A549 treated with Mapracorat at 1 μM for 4 hours (cell line): ENCODE data around the gene ATP1A3. TPM values are rescaled to one million over a fixed set of nuclear protein-coding genes. Genes with fewer than 3 reads are reported as not detected.

ENCODE experiments used
- total RNA-seq: library from RNA; stranded (reverse); fragments of 200-300 nt; extraction: Qiagen RNA extraction; gene quantifications from 5 replicates; pipeline ENCODE4 v1.2.3, GENCODE V29; 2022

Gene ATP1A3
- 3.4 to 4.8 TPM (median 4.1 TPM) in 5 replicates for total RNA-seq

DNA sequence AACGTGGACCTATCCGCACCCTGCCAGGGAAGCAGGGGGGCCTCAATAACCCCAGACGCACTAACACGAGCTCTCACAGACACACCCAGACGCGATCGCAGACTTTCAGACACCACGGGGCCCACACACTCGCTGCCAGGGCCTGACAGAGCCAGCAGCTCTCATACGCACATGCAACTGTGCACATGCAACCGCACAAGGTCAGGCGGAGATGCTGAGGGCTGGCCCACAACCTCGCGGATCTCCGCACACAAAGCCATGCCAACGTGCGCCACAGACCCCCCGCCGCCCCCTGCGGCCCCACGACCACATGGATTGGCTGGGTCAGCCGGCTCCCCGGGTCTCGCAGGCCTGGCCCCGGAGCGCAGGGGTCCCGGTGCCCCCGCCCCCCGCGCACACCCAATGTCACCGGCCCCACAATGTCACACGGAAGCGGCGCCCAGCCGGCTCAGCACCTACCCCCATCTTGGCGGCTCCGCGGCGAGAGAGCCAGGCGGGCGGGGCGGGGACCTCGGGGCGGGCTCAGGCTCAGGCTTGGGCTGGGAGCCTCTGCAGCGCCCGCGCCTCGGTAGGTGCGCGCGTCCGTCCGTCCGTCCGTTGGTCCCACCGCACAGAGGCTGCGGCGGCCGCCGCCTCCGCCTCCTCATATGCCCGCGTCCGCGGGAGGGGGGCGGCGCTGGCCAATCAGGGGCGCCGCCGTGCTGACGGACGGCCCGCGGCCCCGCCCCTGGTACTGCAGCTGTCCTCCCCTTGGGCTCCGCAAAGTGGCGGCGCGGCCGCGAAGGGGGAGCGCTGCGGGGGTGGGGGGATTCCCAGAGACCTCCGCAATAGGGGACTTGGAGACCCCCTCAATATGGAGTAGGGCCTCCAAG, at the start of gene ATP1A3:
ATP1A3 (minus strand) TSS at position 619 of the 872 bp plus-strand sequence; CDS start at position 465, 154 bp downstream.

DNA sequence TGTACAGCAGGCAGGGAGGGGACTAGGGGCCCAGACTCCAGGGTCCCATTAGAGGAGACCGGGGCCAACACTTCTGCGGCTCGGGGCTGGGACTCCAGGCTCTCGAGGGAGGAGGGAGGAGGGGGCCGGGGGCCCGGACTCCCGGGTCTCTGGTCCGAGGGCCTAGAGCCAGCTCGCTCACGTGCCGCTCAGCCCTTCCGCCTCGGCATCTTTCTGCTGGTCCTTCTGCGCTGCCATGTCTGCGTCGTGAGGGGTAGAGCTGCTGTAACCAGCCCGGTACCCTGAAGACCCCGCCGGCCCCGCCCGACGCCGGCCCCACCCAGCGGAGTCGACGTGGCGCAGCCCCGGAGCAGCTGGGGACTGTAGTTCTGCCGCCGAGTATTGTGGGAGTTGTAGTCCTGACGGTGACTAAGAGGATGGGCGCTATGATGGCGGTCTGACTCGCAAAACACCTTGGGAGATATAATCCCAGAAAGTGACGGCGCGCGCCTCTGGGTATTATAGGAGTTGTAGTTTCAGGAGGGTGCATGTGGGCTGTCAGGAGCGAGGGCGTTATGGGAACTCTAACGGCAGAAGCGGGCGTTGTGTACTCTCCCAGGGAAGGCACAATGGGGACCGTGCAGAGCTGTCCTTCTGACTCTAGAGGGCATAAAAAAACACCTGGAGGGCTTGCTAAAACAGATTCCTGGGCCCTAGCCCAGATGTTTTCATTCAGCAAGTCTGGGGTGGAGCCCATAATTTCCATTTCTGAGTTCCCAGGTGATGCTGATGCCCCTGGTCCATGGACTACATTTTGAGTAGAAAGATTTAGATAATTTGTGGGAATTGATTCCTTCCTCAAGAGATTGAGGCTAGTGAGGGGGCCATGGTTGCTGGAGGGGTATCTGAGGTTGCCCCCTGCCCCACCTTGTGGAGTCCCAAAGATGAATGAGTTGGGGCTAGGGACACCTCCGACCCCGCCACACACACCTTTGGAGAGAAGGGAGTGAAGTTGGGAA, 34.7 kb downstream of the ATP1A3 start, which contains the start of gene RABAC1:
RABAC1 (minus strand) TSS at position 266 of the 998 bp plus-strand sequence; CDS start at position 237, 29 bp downstream.

DNA sequence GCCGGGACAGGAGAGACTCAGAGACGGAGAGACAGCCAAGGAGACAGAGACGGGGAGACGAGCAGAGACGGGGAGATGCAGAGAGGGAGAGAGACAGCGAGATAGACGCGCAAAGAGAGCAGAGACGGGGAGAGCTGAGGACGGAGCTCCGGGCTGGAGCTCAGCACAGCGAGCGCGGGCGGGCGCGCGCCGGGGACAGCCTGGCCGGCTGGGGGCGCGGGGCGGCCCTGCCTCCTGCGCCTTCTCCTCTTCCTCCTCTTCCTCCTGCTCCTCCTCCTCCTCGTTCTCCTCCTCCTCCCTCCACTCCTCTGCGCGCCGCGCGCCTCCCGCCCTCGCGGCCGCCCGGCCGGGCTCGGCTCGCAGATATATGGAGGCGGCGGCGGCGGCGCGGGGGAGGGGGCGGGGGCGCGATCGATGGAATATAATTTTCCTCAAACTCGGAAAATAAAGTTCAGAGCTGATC, 65.8 kb downstream of the ATP1A3 start, which contains the start of gene ERFL:
ERFL (minus strand) TSS at position 229 of the 463 bp plus-strand sequence. CDS start 15,530 bp downstream, outside the sequence.

Other genes starting within 250 kb of the ATP1A3 start
- 15.4 to 23.8 TPM (median 19.9 TPM) in 5 replicates for gene CEACAM6, start 238.7 kb downstream of the ATP1A3 start, total RNA-seq
- gene CEACAM3, start 197.6 kb downstream of the ATP1A3 start, total RNA-seq, result not detected in 5 replicates
- gene LYPD4, start 149.5 kb downstream of the ATP1A3 start, total RNA-seq, result not detected in 5 replicates
- not detected in 5 replicates for gene DMRTC2, start 149.2 kb downstream of the ATP1A3 start, total RNA-seq
- 9,095 to 10,005 TPM (median 9,200 TPM) in 5 replicates for gene RPS19, start 134.0 kb downstream of the ATP1A3 start, total RNA-seq
- gene CD79A, start 117.0 kb downstream of the ATP1A3 start, total RNA-seq, result 0.32 to 1.2 TPM (median 0.90 TPM) in 5 replicates
- gene ARHGEF1, start 111.0 kb downstream of the ATP1A3 start, total RNA-seq, result 75.9 to 130 TPM (median 117 TPM) in 5 replicates
- 0.20 to 0.46 TPM (median 0.35 TPM) in 5 replicates for gene ERFL, start 65.8 kb downstream of the ATP1A3 start, total RNA-seq
- gene RABAC1, start 34.9 kb downstream of the ATP1A3 start, total RNA-seq, result 181 to 281 TPM (median 246 TPM) in 5 replicates
- gene GRIK5, start 76.0 kb upstream of the ATP1A3 start, total RNA-seq, result 0.33 to 0.53 TPM (median 0.43 TPM) in 5 replicates
- gene ZNF574, start 81.9 kb upstream of the ATP1A3 start, total RNA-seq, result 29.6 to 38.8 TPM (median 36.5 TPM) in 5 replicates
- gene POU2F2, start 138.2 kb upstream of the ATP1A3 start, total RNA-seq, result 0.18 to 0.65 TPM (median 0.45 TPM) in 5 replicates
- gene DEDD2, start 223.4 kb upstream of the ATP1A3 start, total RNA-seq, result 50.3 to 74.2 TPM (median 67.4 TPM) in 5 replicates
- gene ZNF526, start 226.1 kb upstream of the ATP1A3 start, total RNA-seq, result 16.7 to 20.4 TPM (median 19.7 TPM) in 5 replicates
- 106 to 149 TPM (median 146 TPM) in 5 replicates for gene GSK3A, start 248.4 kb upstream of the ATP1A3 start, total RNA-seq